ENCODE data around the gene CNIH4.
"Not testable (repeated sequence)": the region's sequence is repeated elsewhere in the genome, so short reads cannot be mapped to it uniquely, and the experiment has no call there.

DNA sequence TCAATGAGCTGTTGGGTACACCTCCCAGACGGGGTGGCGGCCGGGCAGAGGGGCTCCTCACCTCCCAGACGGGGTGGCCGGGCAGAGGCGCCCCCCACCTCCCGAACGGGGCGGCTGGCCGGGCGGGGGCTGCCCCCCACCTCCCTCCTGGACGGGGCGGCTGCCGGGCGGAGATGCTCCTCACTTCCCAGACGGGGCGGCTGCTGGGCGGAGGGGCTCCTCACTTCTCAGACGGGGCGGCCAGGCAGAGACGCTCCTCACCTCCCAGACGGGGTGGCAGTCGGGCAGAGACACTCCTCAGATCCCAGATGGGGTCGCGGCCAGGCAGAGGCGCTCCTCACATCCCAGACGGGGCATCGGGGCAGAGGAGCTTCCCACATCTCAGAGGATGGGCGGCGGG is 7.0 kb upstream of the CNIH4 start:
- TF ChIP-seq, protein P1, sequence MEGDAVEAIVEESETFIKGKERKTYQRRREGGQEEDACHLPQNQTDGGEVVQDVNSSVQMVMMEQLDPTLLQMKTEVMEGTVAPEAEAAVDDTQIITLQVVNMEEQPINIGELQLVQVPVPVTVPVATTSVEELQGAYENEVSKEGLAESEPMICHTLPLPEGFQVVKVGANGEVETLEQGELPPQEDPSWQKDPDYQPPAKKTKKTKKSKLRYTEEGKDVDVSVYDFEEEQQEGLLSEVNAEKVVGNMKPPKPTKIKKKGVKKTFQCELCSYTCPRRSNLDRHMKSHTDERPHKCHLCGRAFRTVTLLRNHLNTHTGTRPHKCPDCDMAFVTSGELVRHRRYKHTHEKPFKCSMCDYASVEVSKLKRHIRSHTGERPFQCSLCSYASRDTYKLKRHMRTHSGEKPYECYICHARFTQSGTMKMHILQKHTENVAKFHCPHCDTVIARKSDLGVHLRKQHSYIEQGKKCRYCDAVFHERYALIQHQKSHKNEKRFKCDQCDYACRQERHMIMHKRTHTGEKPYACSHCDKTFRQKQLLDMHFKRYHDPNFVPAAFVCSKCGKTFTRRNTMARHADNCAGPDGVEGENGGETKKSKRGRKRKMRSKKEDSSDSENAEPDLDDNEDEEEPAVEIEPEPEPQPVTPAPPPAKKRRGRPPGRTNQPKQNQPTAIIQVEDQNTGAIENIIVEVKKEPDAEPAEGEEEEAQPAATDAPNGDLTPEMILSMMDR (IDR thresholded peaks at IDR 0.05 in 2 of 3, conservative IDR thresholded peaks at IDR 0.05 in 1 of 3; ENCODE audit: control insufficient read depth in 2 of 3, extremely low read depth in 1 of 3, insufficient read depth in 1 of 3, low read depth in 3 of 3, low read length in 3 of 3): not testable (repeated sequence)
- not testable (repeated sequence) for TF ChIP-seq CBFB (IDR thresholded peaks at IDR 0.05; ENCODE audit: low read depth); POLR2AphosphoS5 (IDR thresholded peaks at IDR 0.05; ENCODE audit: low read length); TAF1 (IDR thresholded peaks at IDR 0.05; ENCODE audit: borderline replicate concordance, low read depth, low read length); SMARCA5 (IDR thresholded peaks at IDR 0.05); SP1 (IDR thresholded peaks at IDR 0.05; ENCODE audit: low read depth, low read length); BCL11A (IDR thresholded peaks at IDR 0.05; ENCODE audit: low read depth, low read length); E4F1 (IDR thresholded peaks at IDR 0.05; ENCODE audit: borderline replicate concordance, partially characterized antibody); CHD2 (IDR thresholded peaks at IDR 0.05; ENCODE audit: borderline replicate concordance, low read depth, low read length); USF1 (IDR thresholded peaks at IDR 0.05; ENCODE audit: borderline replicate concordance, extremely low read length, insufficient read depth, low read depth, low read length); BACH1 (IDR thresholded peaks at IDR 0.05; ENCODE audit: borderline replicate concordance); ZNF274 (IDR thresholded peaks at IDR 0.05; ENCODE audit: insufficient read depth, insufficient read length); YY1 (IDR thresholded peaks at IDR 0.05; ENCODE audit: low read depth, low read length)
- TF ChIP-seq, protein P2, sequence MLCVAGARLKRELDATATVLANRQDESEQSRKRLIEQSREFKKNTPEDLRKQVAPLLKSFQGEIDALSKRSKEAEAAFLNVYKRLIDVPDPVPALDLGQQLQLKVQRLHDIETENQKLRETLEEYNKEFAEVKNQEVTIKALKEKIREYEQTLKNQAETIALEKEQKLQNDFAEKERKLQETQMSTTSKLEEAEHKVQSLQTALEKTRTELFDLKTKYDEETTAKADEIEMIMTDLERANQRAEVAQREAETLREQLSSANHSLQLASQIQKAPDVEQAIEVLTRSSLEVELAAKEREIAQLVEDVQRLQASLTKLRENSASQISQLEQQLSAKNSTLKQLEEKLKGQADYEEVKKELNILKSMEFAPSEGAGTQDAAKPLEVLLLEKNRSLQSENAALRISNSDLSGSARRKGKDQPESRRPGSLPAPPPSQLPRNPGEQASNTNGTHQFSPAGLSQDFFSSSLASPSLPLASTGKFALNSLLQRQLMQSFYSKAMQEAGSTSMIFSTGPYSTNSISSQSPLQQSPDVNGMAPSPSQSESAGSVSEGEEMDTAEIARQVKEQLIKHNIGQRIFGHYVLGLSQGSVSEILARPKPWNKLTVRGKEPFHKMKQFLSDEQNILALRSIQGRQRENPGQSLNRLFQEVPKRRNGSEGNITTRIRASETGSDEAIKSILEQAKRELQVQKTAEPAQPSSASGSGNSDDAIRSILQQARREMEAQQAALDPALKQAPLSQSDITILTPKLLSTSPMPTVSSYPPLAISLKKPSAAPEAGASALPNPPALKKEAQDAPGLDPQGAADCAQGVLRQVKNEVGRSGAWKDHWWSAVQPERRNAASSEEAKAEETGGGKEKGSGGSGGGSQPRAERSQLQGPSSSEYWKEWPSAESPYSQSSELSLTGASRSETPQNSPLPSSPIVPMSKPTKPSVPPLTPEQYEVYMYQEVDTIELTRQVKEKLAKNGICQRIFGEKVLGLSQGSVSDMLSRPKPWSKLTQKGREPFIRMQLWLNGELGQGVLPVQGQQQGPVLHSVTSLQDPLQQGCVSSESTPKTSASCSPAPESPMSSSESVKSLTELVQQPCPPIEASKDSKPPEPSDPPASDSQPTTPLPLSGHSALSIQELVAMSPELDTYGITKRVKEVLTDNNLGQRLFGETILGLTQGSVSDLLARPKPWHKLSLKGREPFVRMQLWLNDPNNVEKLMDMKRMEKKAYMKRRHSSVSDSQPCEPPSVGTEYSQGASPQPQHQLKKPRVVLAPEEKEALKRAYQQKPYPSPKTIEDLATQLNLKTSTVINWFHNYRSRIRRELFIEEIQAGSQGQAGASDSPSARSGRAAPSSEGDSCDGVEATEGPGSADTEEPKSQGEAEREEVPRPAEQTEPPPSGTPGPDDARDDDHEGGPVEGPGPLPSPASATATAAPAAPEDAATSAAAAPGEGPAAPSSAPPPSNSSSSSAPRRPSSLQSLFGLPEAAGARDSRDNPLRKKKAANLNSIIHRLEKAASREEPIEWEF (IDR thresholded peaks at IDR 0.05; ENCODE audit: insufficient replicate concordance, low read depth, low read length): not testable (repeated sequence)
